Stimulated activated CD4-positive, alpha-beta T cell treated with anti-CD3 and anti-CD28 coated beads, TNF-alpha, amount 100 ng/mL, for 48 hours (primary cell): ENCODE data around the gene SHC1.

Experiments
- DNase-seq, 3 donors: peaks; one replicate each; pipeline ENCODE4 v3.0.0-alpha.2; 2020; ENCODE audit warnings: low read depth in 3 of 3

SHC1 gene

DNA sequence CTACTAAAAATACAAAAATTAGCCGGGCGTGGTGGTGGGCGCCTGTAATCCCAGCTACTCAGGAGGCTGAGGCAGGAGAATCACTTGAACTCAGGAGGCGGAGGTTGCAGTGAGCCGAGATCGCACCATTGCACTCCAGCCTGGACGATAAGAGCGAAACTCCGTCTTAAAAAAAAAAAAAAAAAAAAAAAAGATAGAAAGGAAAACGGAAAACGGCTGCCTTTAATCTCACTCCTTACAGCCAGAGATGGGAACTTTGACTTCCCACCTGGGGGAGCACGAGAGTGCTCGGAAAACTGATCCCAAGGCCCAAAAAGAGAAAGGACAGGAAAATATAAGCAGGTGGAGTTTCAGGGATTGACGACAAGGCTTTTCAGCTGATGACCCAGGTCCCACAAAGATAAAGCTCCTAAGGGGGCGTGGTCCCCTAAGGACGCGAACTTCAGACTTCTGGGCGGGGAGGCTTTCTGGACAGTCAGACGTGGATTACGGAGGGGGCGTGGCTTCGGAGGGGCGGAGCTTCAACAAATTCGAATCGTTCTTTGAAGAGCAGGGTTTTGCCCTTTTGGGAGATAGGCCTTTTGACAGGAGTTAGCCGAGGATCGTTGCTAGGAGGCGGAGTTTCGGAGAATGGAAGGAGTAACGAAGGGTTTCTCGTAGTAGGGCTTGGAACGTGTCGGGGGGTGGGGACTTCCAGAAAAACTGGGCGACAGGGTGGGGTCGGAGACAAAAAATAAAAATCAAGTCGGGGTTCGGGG, 3.0 kb upstream of the SHC1 start:
- DNase-seq: peak; percentile 94 to 97 (median 95)

DNA sequence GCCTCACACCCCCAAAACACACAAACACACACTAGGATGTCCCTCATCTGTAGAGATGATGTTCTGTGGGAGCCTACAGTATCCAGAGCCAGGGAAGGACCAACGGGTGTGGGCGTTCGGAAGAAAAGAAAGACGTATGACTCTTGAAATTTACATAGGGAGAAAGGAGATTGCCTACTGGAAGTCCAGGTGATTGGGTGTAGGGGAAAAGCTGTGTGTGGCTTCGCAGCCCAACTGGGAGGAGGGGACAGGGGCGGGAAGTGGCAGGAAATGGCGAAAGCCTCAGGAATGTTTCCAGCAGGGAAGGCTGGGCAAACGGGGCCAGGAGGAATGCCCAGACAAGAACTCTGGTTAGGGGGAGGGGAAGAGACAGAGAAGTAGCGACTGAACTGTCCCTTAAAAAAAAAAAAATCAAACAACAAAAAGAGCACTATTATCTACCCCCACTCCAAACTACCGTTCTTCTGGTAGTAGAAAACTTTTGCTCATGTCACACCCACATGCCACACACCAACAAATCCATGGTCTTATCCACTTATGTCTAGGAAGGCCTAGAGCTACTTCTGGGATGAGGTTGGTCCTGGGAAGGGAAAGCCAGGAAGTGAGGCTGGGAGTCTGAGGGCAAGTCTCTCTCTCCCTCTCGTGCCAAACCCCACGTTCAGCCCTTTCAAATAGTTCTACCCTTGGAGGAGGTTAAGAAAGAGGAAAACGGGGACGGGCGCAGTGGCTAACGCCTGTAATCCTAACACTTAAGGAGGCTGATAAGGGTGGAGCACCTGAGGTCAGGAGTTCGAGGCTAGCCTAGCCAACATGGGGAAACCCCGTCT, 2.2 kb upstream of the SHC1 start:
- DNase-seq: no peak

DNA sequence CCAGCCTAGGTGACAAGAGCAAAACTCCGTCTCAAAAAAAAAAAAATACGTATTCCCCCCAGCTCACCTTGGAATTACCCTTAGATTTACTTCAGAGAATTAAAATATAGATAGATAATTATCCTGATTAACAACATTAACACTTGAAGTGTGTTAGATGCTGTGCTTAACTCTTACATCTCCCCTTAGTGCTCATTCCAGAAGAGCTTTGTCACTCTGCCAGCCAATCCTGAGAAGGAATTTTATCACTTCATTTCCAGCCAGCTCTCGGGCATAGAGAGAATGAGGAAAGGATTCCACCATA, 1.6 kb upstream of the SHC1 start:
- no peak for DNase-seq

DNA sequence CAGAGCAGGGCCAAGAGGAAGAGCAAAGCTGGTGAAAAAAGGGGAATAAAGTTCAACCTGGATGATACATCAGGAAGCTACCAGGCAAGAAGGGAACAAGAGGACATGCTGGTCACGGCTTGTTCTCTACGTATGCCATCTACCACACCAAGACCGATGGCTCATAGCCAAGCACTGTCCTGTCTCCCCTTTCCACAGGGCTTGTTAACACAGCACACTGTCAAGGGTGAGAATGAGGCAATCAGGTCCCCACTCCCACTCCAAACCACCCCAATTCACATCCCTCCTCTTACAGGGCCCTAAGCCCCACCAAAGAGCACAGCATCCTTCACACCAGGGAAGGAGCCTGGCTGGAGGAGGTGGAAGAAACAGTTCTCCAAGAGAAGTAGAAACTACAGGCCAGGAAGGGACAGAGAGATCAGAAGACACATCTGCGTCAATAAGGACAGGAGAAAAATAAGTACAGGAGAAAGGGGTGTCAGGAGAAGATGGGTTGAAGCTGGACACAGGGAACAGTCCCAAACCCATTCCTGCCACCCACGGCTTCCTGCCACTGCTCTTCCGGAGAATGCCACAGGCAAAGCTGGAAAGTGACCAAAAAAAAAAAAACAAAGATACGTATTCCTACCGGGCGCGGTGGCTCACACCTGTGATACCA, 923 bp upstream of the SHC1 start:
- DNase-seq: no peak

DNA sequence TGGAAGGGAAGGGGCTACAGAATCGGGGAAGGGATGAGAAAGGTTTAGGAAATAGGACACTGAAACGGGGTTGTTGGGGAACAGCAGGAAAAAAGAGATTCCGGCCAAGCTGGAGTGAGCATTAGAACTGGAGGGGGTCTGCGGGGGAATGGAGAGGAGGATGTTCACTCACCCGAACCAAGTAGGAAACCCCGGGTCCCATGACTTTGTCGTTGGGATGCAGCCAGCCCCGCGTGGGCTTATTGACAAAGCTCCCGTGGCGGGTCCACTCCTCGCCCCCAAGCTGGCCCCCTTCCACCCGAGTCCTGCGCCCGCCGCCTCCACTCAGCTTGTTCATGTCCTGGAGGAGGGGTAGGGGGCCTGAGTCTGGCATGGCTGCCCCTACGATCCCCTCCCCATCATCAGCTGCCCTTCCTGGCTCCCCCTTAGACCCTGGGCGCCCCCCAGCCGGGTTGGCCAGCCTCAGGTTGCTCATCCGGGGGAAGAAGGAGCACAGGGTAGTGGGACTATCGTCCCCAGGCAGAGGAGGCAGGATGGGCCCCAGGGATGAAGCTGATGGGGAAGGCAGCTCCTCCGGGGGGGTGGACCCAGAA, 591 bp downstream of the SHC1 start:
- DNase-seq: no peak

DNA sequence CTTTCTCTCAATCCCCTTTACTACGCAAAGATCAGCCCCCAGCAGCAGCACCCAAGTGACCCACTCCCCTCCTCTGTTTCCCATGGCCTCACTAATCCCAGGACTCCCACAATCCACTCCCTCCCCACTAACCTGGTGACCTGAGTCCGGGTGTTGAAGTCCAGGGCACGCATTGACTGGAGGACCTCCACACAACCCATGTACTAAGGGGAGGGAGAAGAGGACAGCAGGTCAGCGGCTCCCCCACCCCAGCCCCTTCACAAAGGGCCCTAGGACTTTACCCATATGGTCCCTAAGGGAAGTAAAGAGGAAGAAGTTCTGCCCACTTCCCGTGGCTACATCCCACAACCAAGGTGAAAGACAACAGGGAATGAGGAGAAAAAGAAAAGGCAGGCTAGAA, 1.3 kb downstream of the SHC1 start:
- no peak for DNase-seq

DNA sequence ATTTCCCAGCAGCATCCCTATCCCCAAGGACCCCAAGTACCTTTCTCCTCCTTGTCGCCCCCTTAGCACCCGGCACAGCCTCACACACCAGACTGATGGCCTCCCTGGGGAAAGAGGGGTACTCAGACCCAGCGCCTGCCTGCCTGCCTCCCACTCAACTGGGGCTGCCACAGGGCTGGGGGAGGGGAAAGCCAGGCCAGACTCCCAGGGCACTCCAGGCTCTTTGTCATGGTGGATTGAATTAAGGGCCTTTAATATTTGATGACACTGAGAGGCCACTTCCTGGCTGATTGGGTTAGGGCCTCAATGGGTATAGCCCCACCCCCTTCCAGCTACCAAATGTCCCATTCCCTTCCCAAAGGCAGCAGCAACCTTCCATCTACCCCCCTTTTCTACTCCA, 1.8 kb downstream of the SHC1 start:
- no peak for DNase-seq

DNA sequence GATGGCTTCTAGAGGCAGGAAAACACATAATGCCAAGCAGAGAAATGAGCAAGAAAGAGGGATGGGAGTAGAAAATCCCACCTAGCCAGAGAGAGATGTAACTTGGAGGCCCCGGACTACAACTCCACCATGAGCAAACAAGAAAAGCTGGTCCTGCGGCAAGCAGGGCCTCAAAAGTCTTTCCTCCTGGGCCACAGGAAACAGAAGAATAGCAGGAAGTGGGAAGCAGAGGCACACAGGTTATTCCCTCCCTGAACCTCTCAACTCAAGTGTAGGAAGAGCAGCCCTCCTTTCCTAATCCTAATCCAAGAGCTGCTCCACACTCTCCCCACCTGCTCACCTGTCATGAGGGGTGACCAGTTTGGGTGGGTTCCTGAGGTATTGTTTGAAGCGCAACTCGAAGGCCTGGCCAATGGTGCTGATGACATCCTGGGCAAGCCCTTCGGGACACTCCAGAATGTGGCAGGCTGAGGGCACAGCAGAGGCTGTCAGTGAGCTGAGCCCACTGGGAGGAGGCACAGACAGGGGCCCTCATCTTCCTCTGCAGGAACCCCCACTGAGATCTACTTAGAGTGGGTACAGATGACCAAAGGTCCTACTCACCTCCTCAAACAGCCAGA, 3.1 kb downstream of the SHC1 start:
- no peak for DNase-seq

DNA sequence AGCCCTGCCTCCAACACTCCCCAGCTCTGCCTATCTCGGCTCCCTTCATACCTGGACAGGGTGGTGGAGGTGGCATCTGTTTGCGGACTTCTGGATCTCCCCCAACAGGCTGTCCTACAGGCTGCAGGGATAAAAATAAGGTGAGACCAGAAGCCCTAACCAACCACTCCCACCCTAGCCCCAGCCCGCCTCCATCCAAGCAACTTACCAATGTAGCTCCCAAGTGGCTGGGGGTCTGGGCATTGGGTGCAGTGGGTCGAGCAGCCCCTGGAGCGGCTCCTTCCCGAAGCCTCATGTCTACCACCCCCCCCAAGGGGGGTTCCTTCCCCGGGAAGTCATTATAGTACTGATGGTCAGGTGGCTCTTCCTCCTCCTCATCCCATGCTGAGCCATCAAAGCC, 4.4 kb downstream of the SHC1 start:
- no peak for DNase-seq

DNA sequence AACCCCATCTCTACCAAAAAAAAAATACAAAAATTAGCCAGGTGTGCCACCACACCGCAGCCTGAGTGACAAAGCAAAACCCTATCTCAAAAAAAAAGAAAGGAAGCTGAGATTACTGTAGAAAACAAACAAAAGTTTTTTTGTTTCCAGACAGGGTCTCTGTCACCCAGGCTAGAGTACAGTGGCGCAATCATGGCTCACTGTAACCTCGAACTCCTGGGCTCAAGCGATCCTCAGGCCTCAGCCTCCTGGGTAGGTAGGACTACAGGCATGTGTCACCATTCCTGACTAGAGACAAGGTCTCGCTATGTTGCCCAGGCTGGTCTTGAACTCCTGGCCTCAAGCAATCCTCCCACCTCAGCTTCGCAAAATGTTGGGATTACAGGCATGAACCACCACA, 6.2 kb downstream of the SHC1 start:
- no peak for DNase-seq

DNA sequence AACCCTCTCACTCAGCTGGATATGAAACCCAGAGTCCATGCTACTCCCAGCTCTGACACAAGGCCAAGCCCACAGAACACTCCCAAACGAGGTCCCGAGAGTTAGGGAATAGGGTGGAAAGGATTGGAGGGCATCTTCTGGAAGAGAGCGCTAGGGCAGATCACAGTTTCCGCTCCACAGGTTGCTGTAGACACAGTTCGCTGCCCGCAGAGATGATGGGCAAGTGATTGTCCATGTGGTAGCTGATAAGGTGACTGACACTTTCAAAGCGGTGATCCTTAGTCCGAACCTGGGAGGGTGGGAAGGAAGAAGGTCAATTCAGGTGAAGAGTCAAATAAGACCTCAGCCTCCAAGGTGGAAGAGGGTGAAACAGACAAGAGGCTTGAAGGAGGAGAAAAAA, 6.9 kb downstream of the SHC1 start:
- DNase-seq: no peak

DNA sequence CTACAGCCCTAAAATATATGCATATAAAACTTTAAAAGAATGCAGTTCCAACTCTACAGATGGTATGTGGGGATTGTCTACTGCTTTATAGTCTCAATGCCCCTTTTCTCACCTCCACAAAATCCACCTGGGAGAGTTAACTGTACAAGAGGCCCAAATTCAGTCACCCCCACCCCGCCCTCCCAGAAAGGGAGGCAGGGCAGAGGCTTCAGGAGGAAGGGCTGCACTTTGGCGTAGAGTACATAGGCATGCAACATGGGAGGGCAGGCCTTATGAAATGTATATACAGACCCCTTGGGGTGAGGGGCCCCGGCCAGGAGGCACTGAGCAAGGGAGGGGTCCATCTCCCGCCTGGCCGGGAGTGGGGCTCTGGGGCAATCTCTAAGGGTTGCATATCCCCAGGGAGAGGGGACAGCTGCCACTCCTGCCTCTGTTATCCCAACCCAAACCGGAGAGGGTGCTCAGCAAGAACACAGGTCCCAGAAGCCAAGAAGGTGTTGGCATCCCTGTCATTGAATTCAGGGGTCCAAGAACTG, 7.7 kb downstream of the SHC1 start:
- no peak for DNase-seq

DNA sequence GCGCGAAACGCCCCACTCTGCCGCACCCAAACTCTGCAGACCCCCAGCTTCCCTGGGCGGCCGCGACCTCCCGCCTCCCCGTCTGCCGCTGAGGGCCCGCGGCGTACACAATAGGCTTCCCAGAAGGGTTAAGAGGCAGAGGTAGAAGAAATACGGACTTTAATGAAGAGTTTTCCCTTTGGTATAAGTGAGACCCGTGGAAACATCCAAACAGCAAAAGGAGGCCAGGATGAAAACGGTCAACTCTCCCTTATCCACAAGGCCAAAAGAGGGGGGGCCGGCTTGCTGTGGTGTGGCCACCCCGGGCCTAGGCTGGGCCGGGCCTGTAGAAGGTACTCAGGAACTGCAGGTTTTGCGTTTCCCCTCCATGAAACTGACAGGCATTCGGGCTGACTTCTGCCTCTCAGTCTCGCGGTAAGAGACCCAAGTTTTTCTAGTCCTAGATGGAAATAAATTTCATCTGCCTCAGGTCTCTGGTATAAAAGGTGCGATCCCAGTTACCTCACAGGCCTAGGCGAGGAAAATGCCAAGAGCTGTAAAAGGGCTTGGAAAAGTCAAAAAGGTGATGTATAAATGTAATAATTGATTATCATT, 8.3 kb downstream of the SHC1 start:
- no peak for DNase-seq

DNA sequence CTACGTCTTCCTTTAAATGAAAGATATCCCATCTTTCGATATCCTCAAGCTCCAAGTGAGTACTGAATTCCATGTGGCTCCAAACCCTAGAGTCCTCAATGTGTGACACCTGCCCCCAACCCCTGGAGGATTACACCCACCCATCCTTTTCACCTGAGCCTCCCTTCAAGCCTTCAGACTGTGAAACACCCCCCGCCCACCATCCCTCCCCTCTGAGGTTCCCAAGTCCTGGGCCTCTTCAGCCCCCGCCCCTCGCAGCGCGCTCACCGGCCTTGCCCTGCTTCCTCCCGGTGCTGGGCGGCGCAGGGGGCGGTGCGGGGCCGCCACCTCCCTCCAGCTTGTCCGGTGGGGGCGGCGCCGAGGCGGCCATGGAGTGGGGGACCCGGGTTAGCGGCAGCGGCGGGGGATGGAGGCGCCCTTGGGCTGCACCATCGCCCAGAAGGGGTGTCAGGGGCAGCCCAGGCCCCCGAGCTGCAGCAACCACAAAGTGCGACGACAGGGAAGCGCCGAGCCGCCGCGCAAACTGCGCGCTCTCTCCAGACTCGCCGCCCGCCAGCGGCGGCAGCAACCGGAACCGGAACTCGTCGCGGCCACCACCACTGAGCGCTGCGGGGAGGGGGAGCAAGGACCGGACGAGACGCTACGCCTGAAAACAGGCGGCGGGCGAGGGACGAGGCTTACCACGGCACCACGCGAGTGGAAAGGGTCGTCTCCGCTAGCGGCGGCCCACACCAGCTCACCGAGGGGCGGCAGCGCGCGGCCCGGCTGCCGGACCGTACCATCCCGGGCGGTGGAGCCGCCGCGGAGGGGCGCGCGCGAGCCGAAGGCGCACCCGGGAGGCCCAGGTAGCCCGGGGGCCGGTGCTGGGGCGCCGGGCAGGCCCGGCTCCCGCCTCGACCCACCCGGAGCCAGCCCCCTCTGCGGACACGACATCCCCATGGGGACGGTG, 9.1 kb downstream of the SHC1 start, which contains the start of gene PYGO2:
Gene PYGO2, minus strand, starts transcription at position 576 of the 949 bp plus-strand sequence. Its CDS starts 206 bp downstream, at position 370.
- peak; percentile 63 to 80 (median 65) for DNase-seq

DNA sequence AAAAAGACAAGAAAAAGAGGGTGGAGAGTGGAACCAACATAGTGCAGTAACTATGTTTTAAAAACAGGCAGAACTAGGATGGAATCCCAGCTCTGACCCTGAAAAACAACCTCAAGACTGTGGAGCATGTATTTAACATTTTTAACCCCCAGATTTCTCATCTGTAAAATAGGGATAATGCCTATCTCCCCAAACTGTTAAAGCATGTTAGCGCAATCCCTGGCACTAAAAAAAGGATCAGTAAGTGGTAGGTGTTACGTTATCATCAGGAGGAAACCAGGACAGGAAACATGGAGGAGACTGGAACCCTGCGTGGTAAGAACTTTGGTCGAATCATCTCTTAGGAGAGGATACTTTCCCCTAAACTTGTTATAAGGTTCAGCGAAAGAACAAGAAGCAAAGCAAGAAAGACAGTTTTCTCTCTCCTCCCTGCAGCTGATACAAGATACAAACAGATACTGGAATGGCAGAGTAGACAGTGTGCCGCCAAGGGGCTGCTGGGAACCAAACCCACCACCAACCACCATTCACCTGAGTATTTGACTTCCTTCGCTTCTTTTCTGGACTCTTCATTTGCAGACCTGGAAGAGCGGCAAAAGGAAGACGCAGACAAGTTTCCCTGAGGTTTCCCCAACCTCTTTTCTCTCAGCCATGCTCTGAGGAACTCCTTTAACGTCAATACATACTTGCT, 10.0 kb downstream of the SHC1 start:
- no peak for DNase-seq

DNA sequence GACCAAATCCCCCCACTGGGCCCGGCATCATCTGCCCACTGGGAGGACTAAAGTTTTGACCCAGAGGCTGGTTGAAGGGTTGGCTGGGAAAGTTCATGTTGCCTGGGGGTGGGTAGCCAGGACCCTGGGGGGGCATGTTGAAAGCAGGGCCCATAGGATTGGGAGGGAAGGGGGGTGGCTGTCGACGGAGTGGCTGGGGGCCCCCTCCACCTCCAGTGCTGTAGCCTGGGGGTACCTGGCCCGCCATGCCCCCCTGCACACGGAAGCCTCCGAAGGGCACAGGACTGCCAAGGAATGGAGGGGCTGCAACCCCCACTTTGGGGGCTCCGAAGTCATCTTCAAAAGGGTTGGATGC, 11.1 kb downstream of the SHC1 start:
- DNase-seq: no peak

DNA sequence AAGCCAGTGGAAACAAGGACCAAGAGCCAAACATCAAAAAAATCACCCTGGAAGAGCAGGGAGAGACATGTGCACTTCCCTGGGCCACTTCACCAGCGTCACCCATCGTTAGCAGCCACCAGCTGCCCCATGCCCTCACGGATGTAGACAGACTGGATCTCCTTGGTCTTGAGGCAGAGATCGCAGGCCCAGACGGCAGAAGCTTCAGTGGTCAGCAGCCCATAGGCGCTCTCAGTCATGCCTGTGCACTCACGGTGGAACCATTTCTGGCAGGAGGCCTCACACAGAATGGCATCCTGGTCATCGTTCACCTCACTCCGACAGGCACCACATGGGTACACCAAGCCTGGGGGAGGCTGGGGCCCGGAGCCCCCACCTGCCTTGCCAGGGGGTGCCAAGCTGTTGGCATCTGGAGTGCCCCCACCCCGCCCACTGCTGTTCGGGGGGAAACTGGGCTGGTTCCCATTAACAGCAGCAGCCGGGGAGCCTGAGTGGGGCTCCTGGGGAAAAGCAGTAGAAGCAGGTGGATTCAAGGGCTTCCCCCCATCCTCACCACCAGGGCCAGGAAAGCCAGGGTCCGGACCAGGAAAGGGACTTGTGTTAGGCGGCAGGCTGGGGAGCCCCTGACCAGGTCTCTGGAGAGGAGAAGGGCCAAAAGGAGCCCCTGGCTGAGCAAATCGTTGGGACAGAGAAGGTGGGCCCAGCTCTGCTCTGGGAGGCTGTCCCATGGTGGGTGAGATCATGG, 11.7 kb downstream of the SHC1 start:
- no peak for DNase-seq

DNA sequence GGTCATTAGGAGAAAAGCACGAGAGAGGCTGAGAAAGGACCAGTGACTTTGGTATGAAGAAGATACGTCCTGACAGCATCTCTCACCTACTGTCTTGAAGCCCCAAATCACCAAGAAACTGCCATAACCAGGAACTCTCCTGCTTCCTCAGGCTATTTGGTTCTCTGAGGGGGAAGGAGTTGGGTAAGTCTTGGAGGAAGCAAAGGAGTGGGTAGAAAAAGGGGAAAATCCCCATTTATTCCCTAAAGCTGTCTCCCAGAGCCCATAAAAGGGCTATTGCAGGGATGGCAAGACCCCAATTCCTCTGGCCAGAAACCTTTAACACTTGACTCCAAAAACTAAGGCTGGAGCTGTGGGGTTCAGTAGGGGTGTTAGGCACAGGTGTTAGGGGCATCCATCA, 12.5 kb downstream of the SHC1 start:
- DNase-seq: no peak

DNA sequence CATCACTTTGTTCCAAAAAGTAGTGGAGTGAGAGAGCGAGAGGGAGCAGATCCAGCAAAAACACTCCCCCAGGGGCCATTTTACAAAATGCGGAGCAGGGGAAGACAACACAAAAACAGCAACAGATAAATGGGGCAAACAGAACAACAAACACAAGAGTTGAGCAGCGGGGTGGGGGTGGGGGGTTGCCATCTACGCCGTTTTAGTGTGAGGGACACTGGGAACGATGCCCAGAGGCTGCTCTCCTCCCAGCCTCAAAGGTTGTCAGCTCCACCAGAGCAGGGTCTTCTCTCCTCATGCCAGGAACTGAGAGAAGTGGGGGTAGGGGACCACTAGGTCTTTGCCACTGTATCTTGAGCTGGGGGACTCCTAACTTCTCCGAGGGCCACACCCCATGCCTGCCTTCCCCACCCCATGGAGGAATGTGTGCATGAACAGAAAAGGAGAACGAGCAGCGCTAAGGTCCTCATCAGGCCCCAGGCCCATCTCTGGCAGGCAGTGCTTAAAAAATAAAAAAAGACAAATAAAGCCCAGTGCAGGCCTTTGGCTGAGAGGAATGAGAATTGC, 13.4 kb downstream of the SHC1 start:
- no peak for DNase-seq
